Esophagus squamous epithelium (tissue), 5 donors: ENCODE data around the gene CEACAM16. TPM values are rescaled to one million over a fixed set of nuclear protein-coding genes. Genes with fewer than 3 reads are reported as not detected.

ENCODE experiments used
- DNase-seq: peaks from one replicate; lab custom pipeline; 2025; lab: John Stamatoyannopoulos, UW
- H3K27ac ChIP-seq, 4 donors: fragments of 200-600 bp; sonication (generic); one replicate each; pipeline ENCODE4 v1.5.1; 2016 to 2019; ENCODE audit warnings: mild to moderate bottlenecking in 1 of 4
- H3K27me3 ChIP-seq, 4 donors: fragments of 200-600 bp; sonication (generic); 1 replicate in 3 of 4; 2 replicates in 1 of 4; pipeline versions ENCODE4 v1.5.1 to v1.6.0; 2017 to 2021; ENCODE audit warnings: antibody characterized with exemption in 1 of 4
- H3K36me3 ChIP-seq, 3 donors: fragments of 200-600 bp; sonication (generic); one replicate each; pipeline ENCODE4 v1.5.1; 2016 to 2019
- H3K4me1 ChIP-seq, 3 donors: fragments of 200-600 bp; sonication (generic); one replicate each; pipeline ENCODE4 v1.5.1; 2017 to 2019
- H3K4me3 ChIP-seq, 4 donors: fragments of 200-600 bp; sonication (generic); 1 replicate in 3 of 4; 2 replicates in 1 of 4; pipeline ENCODE4 v1.5.1; 2016 to 2019; ENCODE audit warnings: mild to moderate bottlenecking in 2 of 4, moderate library complexity in 1 of 4
- H3K9me3 ChIP-seq, 3 donors: fragments of 200-600 bp; sonication (generic); one replicate each; pipeline ENCODE4 v1.5.1; 2016 to 2019
- POLR2A ChIP-seq, 4 donors: fragments of 450-650 bp; IDR thresholded peaks; one replicate each; pipeline ENCODE4 v1.6.1; 2017; ENCODE audit warnings: antibody characterized with exemption in 4 of 4, mild to moderate bottlenecking in 4 of 4, moderate library complexity in 3 of 4
- WGBS, 2 donors: methylation state at CpG; one replicate each; pipeline ENCODE4 v1.1.5; 2018; 5-methylcytosine and 5-hydroxymethylcytosine counted together
- intact Hi-C: fragments of 100-400 bp; cut with DNase I; formaldehyde crosslinking; loops from one replicate; pipeline ENCODE4 v1.15.0; 2022
- total RNA-seq, 4 donors: library from RNA; depleted of rRNA; stranded (reverse); fragments of >200 nt; gene quantifications; one replicate each; pipeline ENCODE4 v1.1.0, GENCODE V29; 2016
- TF ChIP-seq, protein P1 (sequence below), 6 experiments: fragments of 450-650 bp in 4 of 6; fragments of 200-600 bp in 2 of 6; sonication (generic) in 2 of 6; IDR thresholded peaks; one replicate each; pipeline ENCODE4 v1.5.1; 2016 to 2019; ENCODE audit warnings: antibody characterized with exemption in 6 of 6, mild to moderate bottlenecking in 4 of 6, moderate library complexity in 4 of 6
- donor health status: DM: yes; HTN: yes; CAD: no.

The CEACAM16 gene
- total RNA-seq, 4 donors from 2014 or later: not detected

DNA sequence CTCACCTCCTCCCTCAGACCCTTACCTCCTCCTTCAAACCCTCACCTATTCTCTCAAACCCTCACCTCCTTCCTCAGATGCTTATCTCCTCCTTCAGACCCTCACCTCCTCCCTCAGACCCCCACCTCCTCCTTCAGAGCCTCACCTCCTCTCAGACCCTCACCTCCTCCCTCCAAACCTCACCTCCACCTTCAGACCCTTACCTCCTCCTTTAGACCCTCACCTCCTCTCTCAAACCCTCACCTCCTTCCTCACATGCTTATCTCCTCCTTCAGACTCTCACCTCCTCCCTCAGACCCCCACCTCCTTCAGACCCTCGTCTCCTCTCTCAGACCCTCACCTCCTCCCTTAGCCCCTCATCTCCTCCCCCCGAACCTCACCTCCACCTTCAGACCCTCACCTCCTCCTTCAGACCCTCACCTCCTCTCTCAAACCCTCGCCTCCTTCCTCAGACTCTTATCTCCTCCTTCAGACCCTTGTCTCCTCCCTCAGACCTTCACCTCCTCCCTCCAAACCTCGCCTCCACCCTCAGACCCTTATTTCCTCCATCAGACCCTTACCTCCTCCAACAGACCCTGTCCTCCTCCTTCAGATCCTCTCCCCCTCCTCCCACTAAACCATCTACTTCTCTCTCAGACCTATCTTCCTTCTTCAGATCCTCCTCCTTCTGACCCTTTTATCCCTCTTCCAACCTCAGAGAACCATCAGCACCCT lies 47.1 kb downstream of the CEACAM16 start:
- H3K4me3 ChIP-seq: no peak overlapping the region
- peak overlapping the region; percentile 97 to 100 (median 98) for H3K27ac ChIP-seq
- 61 to 66% methylated on average over 4 of the region's 4 CpGs for WGBS, 2 donors
- peaks cover 53 to 95% (median 70%) of the 10 kb centered on the region in 3 donors for H3K4me1 ChIP-seq
- intact Hi-C loops: no loop called here
- H3K27me3 ChIP-seq: no peaks in the 10 kb centered on the region
- peaks cover 0 to 7% (median 0%) of the 10 kb centered on the region in 3 donors for H3K36me3 ChIP-seq
- H3K9me3 ChIP-seq: no peaks in the 10 kb centered on the region
- no peak for TF ChIP-seq POLR2A (IDR thresholded peaks at IDR 0.05)
- TF ChIP-seq, protein P1, sequence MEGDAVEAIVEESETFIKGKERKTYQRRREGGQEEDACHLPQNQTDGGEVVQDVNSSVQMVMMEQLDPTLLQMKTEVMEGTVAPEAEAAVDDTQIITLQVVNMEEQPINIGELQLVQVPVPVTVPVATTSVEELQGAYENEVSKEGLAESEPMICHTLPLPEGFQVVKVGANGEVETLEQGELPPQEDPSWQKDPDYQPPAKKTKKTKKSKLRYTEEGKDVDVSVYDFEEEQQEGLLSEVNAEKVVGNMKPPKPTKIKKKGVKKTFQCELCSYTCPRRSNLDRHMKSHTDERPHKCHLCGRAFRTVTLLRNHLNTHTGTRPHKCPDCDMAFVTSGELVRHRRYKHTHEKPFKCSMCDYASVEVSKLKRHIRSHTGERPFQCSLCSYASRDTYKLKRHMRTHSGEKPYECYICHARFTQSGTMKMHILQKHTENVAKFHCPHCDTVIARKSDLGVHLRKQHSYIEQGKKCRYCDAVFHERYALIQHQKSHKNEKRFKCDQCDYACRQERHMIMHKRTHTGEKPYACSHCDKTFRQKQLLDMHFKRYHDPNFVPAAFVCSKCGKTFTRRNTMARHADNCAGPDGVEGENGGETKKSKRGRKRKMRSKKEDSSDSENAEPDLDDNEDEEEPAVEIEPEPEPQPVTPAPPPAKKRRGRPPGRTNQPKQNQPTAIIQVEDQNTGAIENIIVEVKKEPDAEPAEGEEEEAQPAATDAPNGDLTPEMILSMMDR (IDR thresholded peaks at IDR 0.05): no peak
- no peak for DNase-seq

DNA sequence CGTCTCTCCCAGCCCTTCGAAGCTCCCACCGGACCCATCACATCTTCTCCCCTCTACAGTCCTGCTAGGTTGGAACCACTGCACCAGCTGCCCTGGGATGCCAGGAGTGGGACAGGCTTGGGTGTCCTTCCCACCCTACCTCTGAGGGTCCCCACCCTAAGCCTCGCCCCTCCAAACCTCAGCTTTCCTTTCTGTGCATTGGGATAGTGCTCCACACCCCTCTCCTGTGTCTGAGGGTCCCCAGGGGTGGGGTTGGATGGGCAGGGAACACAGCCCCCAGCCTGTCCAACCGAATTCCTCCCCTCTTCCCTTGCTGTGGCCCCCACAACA lies 47.6 kb downstream of the CEACAM16 start:
- Histone ChIP-seq H3K27me3 (no peaks in the 10 kb centered on the region), H3K27ac (peak overlapping the region; percentile 97 to 100 (median 98)), H3K9me3 (no peaks in the 10 kb centered on the region), H3K36me3 (peaks cover 0 to 13% (median 4%) of the 10 kb centered on the region in 3 donors), H3K4me3 (peak overlapping the region in 1 of 4 donors; percentile 92), H3K4me1 (peaks cover 57 to 95% (median 70%) of the 10 kb centered on the region in 3 donors)
- intact Hi-C loops: no loop called here
- no peak for DNase-seq
- 82 to 84% methylated on average over 3 to 5 of the region's 5 CpGs for WGBS, 2 donors
- TF ChIP-seq, protein P1 (IDR thresholded peaks at IDR 0.05): no peak

DNA sequence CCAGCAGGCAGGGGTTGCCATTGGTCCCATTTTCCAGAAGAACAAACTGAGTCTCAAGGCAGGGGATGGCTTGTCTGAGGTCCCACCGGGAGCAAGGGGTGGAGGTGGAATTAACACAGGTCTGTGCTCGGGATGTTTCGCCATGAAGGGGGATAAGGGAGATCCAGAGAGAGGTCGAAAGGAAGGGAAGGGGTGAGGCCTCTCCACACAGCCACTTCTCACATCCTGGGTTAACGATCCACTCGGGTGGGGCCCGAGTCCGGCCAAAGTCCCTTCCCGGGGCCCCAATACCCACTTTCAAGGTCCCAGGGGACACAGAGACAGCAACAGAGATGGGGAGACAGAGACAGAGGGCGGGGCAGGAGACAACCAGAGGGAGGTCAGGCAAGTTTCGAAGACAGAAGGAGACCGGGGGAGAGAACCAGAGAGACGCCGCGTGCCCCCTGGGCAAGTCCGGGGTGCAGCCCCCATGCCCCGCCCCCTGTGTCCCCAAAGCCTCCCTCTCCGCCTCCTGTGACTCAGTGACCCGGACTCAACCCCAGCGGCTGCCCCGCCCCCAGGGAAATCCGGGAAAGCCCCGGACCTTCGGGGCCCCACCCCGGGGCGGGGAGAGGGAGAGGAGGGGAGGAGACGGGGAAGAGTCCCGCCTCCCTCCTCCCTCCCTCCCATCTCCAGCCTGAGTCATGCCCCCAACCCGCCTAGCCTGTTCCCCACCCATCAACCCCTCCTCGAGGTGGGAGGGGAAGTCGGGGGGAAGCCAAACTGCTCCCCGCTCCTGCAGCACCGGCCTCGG lies 48.2 kb downstream of the CEACAM16 start:
- 5 to 11% methylated on average over 13 to 16 of the region's 34 CpGs for WGBS, 2 donors
- Histone ChIP-seq H3K9me3 (no peaks in the 10 kb centered on the region), H3K4me1 (peaks cover 59 to 95% (median 71%) of the 10 kb centered on the region in 3 donors), H3K4me3 (peak overlapping the region; percentile 70 to 92 (median 76)), H3K27me3 (no peaks in the 10 kb centered on the region), H3K36me3 (peaks cover 0 to 18% (median 6%) of the 10 kb centered on the region in 3 donors), H3K27ac (peak overlapping the region; percentile 97 to 100 (median 98))
- DNase-seq: peak; percentile 70
- intact Hi-C loops: no loop called here
- peak in 1 of 4 donors; percentile 70 for TF ChIP-seq POLR2A (IDR thresholded peaks at IDR 0.05)
- TF ChIP-seq, protein P1 (IDR thresholded peaks at IDR 0.05): no peak

DNA sequence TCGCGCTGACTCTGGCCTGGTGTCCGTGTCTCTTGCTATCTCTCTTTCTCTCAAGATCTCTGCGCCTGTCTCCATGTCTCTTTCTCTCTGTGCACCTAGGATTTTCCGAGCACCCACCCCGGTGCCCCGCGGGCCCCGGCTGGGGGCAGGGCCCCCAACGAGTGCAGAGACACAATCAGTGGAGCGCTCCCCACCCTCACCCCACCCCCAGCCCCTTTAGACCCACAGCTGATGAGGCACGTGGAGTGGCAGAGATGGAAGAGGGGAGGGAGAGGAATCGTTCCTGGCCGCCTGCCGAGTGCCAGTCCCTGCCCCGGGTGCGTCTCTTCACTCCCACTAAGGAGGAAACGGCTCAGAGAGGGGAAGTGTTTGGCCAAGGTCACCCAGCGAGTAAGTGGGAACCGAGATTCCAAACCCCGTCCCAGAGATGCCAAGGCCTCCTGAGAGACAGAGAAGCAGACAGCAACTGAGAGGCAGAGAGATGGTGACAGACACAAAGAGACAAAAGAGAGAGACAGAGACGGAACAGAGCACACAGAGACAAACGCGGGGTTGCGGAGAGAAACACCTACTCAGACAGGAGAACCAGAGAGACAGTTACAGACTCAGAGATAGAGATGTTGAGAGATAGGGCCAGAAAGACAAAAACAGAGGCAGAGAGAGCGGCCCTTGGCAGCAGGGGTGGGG lies 48.9 kb downstream of the CEACAM16 start:
- intact Hi-C loops: no loop called here
- 1% methylated on average over 13 to 17 of the region's 26 CpGs for WGBS, 2 donors
- DNase-seq: no peak
- TF ChIP-seq, protein P1 (IDR thresholded peaks at IDR 0.05): no peak
- TF ChIP-seq POLR2A (IDR thresholded peaks at IDR 0.05): peak in 1 of 4 donors; percentile 35
- Histone ChIP-seq H3K27ac (peak overlapping the region; percentile 97 to 100 (median 98)), H3K27me3 (no peaks in the 10 kb centered on the region), H3K4me3 (peak overlapping the region; percentile 70 to 92 (median 76)), H3K36me3 (peaks cover 0 to 25% (median 6%) of the 10 kb centered on the region in 3 donors), H3K9me3 (no peaks in the 10 kb centered on the region), H3K4me1 (peaks cover 59 to 95% (median 71%) of the 10 kb centered on the region in 3 donors)
